ENCODE measurements around the gene EREG.
"Not testable (repeated sequence)": the region's sequence is repeated elsewhere in the genome, so short reads cannot be mapped to it uniquely, and the experiment has no call there.

EREG gene, protein sequence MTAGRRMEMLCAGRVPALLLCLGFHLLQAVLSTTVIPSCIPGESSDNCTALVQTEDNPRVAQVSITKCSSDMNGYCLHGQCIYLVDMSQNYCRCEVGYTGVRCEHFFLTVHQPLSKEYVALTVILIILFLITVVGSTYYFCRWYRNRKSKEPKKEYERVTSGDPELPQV

DNA sequence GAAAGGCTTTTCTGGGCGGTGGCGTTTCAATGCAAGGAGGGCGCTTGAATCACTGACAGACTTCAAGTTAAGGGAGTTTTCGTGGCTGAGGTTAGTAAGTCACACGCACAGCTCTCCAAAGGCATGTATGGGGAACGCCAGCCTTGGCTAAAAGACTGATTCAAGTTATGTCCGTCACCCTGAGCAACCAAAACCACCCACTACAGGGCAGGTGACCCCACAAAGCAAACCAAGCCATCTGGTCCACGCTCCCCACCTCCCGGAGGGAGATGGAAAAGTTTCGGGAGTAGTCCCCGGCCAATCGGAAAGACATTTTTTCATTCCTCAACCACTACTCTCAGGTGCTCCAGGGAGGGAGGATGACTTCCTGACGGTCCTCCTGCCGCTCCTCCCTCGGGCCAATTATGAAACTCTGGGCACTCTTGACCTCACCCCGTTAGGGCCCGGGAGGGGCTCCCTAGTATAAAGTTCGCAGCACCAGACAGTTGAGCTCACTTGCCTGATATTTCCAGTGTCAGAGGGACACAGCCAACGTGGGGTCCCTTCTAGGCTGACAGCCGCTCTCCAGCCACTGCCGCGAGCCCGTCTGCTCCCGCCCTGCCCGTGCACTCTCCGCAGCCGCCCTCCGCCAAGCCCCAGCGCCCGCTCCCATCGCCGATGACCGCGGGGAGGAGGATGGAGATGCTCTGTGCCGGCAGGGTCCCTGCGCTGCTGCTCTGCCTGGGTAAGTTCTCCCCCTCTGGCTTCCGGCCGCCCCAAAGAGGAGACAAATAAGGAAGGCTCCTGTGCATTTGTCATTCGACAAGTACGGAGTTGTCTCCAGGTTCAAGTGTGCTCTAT lies at the start of gene EREG:
EREG (plus strand) TSS at position 494 of the 840 bp plus-strand sequence; CDS start at position 658, 164 bp downstream.
- DNase-seq, result peak; percentile 75

DNA sequence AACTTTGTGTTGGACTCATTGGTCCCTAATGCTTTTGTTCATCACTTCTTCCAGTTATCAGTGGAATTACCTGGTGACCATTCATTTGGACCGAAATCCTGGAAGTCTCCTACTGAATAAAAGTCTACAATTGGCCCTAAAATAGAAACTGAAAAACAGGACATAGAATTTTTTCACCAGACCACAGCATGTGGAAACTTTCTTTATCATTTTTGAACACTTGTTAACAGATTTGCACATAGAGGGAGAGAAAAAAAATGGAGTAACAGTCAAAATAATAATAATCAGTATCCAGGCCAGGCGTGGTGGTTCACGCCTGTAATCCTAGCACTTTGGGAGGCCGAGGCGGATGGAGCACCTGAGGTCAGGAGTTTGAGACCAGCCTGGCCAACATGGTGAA lies 49.6 kb upstream of the EREG start:
- DNase-seq, result no peak

DNA sequence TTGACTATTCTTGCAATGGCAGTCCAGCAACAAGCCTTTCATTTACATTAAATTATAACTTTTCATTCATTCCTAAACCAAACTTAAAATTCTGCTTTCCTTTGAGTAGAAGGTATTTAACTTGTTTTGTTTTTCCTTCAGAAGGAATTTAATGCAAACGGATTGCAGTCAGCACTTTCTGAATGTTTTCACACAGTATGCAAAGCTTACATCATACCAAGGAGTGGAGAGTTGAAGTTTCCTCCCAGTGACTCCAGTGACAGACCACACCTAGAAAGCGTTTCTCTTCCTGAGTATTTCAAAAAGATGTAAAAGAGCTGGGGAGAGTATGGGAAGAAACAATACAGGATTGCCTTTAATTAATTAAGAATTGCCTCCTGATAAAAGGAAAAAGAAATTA lies 48.5 kb upstream of the EREG start:
- DNase-seq, result peak; percentile 58

DNA sequence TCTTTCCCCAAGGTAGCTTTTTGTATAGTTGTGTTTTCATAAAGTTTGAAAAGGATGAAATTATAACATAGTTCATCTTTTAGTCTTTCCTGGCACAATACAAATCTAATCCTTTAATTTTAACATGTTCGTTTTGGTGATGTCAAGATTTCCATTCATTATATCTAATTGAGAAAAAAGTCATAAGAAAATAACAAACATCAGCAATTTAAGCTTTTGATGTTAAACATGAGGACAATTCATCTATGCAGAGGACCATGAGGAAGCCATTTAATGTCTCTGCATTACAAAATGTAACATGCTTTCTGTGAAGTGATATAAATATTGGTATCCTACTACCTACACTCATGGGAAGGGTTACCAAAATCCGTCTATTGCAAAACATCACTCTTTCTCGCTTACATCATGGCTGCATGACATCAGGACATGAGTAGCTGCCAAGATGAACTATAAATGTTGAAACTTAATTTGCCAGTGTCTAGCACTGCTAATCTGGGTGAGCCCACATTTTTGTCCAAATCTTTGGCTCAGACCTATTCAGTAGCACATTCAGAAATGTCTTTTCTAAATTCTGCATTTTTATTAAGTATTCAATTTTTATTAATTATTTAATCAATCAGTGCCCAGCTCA lies 47.2 kb upstream of the EREG start:
- DNase-seq, result peak; percentile 76

DNA sequence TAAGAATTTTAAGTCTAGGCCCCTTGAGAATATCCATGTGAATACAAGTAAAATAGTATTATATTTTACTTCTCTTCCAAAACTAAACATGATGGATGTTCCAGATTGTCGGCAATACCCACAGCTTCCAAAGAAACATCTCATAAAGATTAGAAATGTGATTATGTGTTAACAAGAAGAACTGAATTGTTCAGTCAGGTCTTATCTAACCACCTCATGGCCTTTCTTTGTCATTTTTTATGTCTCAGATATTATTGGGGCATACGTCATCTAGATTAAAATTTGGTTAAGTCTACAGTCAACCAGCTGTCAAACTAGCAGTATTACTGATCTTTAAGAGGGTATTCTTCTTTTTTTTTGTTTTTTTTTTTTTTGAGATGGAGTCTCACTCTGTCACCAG lies 46.7 kb upstream of the EREG start:
- no peak for DNase-seq

DNA sequence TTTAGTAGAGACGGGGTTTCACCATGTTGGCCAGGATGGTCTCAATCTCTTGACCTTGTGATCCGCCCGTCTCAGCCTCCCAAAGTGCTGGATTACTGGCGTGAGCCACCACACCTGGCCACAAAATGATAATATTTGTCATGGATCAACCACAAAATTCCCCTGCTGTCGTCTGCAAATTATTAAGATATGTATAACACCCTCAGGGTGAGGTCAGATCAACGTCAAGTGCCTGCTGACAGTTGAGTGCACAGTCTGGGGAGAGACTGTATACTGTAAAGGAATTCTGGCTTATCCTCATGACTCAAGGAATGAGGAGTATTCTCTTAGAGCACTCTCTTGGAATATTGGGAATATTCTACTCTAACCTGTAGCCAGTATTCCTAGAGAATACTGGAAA lies 45.5 kb upstream of the EREG start:
- no peak for DNase-seq

DNA sequence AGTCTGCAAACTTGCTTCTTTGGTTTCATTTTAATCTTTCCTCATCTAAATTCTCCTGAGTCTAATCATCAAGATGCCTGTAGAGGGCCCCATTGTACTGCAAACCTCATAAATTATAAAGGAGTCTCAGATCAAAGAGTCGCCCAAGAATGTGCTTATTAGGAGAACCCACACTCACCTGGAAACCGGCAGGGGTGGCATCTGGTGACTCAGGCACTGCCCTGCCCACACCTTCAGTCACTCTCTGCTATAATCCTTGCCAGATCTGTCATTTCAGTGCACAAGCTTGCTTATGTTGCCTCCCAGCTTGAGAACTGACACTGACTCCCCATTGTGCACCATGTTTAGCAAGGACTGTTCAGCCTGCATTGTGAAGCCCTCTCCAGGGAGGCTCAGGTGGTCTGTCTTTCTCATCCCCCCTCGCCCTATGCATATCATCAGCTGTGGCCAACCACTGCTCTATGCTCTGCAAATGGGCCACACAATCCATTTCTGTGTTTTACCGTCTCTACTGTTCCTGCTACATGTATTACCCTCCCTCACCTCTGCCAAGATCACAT lies 44.3 kb upstream of the EREG start:
- DNase-seq, result peak; percentile 73

DNA sequence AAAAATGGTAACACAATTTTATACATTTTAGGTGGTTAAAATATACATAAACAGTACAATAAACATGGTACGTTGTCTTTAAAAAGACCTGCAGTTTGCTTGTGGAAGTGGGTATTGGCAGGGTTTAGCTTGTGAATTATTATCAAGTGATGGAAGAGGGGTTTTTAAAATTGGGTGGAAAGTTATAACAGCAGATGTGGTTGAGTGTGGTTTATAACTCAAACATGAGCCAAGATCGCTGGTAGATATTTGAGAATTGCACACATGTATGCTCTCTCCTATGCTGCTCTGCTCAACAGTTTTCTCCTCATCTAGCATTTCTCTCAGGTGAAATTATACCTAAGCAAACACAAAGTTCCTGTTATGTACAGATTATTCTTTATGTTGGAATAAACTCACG lies 42.6 kb upstream of the EREG start:
- no peak for DNase-seq

DNA sequence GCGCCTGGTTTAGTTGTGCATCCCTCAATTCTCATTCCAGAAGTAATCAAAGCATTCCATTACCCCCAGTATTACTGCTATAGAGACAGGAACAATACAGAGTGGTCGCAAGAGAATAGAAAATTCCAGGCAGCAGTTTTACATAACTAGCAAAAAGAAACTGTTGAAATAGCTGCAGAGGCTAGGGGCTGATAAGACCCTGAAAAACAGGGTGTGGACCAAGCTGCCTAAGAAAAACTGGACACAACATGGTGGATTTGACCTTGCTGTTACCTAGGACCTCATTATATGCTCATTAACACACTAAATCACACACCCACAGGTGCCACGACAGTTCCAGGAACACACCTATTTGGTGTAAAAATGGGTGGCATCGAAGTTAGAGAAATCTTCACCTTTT lies 41.3 kb upstream of the EREG start:
- no peak for DNase-seq

DNA sequence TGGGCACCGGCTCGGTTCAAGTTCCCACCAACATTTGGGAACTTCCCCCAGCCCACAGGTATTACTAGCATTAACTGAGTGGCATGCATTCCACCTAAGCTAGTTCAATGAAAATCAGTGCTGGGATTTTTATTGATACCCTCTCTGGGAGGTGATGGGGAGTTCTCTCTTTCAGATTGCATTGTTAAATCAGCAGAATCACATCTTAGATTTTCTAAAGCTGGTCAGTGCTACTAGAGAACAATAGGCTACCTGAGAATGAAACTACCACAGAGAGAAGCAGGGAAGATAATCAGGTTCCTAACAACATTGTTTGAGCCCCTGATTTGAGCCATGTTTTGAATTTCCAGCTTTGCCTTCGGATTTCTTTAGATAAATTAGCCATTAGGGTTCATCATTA lies 40.7 kb upstream of the EREG start:
- DNase-seq, result no peak

DNA sequence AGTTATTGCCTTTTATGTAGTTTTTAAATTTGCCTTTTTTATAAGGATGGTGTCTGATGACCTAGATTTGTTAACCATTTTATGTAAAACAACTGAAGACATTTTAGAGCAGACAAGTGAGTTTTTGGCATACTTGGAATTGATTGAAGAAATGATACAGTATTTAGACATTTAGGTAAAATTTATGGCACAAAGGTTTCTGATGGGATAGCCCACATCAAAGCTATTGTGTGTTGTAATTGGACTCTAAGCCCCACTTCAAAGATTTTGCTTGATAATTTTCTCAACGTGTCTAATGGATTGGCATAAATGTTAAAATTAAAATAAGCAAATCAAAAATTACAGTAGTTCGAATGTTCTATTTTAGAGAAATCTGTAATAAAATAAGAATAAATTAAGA lies 39.1 kb upstream of the EREG start:
- DNase-seq, result no peak

DNA sequence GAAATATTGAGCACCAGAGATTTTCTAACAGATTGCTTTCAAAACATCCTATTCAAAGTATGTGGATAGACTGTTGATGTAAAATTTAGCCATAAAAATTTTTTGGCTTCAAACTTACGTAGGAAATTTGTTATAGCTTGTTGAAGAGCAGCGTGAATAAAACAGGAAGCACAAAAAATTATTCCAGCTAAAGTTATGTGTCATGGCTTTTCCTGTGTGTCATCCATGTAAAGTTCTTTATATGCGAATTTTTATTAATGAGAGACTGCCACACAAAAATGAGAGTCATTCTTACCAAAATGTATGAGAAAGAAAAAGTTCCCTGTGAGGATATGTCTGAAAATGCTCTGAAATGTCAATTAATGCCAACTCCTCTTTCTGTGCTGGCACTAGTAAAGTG lies 37.2 kb upstream of the EREG start:
- peak; percentile 45 for DNase-seq

DNA sequence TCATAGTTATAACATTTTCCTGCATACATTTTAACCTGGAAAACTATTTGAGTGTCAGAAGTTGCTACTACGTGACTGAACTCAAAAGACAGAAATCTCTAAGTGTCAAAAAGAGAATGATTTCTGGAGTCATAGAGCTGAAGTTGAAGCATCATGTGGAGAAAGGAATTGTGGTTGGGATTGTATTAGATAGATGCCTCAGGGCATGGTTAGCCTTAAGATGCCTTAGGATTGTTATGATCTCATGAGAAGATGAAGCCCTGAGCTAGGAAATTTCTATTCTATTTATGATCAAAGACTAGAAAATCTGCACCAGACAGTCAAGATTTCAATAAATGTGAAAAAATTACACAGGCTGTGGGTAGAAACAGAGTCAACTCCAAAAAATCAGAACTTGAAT lies 36.4 kb upstream of the EREG start:
- no peak for DNase-seq

DNA sequence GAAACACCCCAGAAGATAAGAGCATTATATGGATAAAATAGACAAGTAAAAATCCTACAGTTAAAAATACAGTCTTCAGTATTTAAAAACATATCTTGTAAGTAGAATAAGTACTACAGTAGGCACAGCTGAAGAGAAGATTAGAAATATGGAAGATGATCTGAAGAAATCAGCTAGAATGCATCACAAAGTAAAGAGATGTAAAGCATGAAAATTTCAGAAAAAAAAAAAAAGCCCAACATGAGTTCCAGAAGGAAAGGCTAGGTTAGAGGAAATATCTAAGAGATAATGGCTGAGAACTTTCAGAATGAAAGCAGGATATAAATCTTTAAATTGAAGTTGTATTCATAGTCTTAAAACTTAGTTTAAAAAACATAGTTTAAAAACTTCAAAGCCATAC lies 35.6 kb upstream of the EREG start:
- no peak for DNase-seq

DNA sequence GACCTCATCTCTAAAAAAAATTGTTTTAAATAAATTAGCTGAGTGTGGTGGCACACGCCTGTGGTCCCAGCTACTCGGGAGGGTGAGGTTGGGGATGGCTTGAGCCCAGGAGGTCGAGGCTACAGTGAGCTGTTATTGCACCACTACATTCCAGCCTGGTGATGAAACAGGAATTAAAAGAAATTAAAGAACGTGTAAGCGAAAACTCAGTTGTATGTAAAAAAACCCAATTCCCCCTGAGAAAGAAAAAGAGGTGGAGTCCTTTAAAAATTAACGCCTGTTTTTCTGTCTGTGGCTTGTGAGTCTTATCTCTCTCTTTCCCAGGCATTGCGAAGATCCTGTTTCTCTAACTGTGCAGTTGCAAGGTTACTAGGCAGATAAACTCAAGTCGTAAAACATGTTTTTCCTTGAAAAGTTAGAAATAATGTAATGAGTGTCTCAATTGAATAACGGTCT lies 34.6 kb upstream of the EREG start:
- no peak for DNase-seq

DNA sequence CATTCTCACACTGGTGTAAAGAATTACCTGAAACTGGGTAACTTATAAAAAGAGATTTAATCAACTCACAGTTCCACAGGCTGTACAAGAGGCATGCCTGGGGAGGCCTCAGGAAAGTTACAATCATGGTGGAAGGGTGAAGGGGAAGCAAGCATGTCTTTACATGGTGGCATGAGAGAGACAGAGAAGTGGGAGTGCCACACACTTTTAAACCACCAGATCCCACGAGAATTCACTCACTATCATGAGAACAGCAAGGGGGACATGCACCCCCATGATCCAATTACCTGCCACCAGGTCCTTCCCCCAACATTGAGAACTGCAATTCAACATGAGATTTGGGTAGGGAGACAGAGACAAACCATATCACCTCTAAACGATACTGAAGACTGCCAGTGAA lies 33.7 kb upstream of the EREG start:
- no peak for DNase-seq

DNA sequence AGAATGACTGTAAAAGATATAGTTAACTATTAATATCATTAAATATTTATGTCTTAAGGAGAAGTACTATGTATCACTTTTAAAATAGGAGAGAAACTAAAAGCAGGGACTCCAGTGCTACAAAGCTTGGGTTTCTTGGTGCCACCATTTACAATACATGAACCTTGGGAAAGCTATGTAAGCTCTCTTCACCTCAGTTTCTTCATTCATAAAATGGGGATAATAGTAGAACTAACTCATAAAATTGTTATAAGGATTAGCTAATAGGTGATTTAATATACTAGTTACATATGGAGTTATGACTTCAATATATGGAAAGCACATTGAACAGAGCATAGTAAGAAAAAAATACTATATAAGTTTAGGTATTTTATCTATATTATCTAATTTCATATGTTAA lies 33.0 kb upstream of the EREG start:
- DNase-seq, result no peak

DNA sequence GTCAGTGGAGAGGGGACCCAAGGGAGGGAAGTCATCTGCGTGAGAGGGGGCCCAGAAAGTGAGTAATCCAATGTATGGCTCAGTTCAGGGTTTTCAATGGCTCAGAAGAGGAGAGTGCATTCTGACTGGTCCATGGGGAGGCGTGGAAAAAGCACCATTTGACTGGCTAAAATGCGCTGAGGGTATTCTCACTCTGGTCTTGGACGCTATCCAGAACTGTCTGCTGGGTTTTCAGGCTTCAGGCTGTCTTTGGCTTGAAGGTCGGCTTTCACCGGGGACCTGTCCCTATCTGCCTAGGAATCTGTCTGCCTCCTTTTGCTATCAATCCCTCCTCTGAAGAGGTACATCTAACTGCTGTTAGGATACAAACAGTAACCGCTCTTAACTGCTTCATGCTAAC lies 30.3 kb upstream of the EREG start:
- no peak for DNase-seq

DNA sequence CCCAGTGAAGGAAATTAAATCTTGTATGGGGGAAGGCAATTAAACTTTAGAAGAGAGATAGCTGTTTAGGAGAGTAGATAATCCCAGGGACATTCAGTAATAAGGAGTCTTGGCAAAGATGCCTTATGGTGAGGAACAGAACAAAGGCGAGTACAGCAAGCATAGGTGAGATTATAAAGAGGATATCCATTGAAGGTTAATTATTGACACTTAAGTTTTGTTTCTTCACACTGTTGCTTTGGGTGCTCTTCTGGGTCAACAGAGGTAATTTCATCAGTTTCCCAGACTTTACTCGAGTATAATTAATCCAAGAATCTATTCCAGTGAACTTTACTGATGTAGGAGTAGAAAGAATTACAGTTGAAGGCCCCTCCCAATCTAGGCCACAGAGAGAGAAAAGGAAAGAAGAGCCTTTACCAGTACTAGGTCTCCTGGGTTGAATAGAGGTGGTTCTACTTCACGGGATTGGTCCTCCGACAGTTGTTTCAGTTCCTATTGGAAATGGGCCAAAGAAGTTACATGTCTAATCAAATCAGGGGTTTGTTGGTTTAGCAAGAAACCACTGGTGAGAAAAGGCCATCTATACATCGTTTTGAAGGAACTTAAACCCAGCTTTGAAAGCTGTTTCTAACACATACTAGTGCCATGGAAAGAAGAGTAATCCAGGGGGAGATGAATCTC lies 29.5 kb upstream of the EREG start:
- peak; percentile 65 for DNase-seq

DNA sequence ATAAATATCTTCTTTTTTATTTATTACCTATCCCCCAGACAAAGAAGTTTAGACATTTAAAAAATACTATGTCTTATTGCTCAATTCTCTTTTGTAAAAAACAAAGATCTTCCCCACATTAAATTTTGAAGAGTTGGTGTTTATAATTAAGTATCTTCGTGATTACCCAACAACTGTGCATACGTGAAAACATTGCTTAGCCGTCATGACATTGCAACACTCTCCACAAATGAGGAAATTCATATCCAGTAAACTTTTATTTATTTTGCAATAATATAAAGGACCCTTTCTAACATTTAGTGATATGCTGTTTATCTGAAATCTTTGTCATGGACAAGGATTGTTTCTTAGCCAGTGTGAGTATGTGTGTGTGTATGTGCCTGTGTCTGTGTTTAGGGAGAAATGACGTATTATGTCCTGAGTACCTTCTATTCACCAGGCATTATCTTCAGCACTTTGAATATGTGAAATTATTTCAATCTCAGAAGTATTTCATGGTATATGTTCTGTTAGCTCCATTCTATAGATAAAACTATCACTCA lies 26.1 kb upstream of the EREG start:
- DNase-seq, result peak; percentile 85

DNA sequence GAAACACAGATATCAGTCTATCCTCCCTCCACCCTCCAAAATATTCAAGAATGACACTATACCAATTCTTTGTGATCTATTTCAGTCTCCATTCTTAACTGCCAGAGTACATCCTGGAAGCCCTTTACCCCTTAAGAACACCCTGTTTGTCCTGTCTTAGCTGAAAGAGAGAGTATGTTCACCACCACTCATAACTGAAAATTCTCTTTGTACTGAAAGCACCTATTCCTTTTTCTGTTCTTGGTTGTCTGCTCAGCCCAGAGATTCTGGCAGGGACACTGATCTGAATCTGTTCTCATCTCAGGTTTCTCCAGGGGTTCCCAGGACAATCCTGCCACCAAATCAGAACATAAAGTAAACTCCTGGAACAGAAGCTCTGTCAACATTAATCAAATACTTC lies 25.4 kb upstream of the EREG start:
- DNase-seq, result no peak

DNA sequence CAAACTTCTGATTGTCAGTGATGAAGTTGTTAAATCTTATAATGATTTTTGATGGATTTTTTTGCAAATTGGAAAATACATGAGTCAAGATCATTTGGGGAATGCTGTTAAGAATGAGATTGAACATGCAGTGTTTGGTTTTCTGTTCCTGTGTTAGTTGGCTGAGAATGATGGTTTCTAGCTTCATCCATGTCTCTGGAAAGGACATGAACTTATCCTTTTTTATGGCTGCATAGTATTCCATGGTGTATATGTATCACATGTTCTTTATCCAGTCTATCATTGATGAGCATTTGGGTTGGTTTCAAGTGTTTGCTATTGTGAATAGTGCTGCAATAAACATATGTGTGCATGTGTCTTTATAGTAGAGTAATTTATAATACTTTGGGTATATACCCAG lies 24.5 kb upstream of the EREG start:
- DNase-seq, result not testable (repeated sequence)

DNA sequence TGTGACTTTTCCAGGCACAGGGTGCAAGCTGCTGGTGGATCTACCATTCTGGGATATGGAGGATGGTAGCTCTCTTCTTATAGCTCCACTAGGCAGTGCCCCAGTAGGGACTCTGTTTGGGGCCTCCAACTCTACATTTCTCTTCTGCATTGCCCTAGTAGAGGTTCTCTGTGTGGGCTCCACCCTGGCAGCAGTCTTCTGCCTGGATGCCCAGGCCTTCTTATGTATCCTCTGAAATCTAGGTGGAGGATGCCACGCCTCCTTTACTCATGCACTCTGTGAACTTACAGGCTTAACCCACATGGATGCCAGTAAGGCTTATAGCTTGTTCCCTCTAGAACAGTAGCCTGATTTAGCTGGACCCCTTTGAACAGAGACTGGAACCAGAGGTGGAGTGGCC lies 20.9 kb upstream of the EREG start:
- no peak for DNase-seq

Measured in inflammatory macrophage treated with lipopolysaccharide for 4 hours (primary cell).